Vagina (tissue), 2 donors: ENCODE measurements around the gene KLHL33.

ENCODE experiments used
- POLR2A ChIP-seq, 2 donors: fragments of 450-650 bp; IDR thresholded peaks; one replicate each; pipeline ENCODE4 v1.6.1; 2017; ENCODE audit warnings: antibody characterized with exemption in 2 of 2, mild to moderate bottlenecking in 2 of 2, moderate library complexity in 2 of 2
- TF ChIP-seq, protein P1 (sequence below), 3 experiments: fragments of 450-650 bp in 2 of 3; fragments of 200-600 bp in 1 of 3; sonication (generic) in 1 of 3; IDR thresholded peaks; one replicate each; pipeline ENCODE4 v1.5.1; 2017 to 2019; ENCODE audit warnings: antibody characterized with exemption in 3 of 3, mild to moderate bottlenecking in 2 of 3, moderate library complexity in 2 of 3

DNA sequence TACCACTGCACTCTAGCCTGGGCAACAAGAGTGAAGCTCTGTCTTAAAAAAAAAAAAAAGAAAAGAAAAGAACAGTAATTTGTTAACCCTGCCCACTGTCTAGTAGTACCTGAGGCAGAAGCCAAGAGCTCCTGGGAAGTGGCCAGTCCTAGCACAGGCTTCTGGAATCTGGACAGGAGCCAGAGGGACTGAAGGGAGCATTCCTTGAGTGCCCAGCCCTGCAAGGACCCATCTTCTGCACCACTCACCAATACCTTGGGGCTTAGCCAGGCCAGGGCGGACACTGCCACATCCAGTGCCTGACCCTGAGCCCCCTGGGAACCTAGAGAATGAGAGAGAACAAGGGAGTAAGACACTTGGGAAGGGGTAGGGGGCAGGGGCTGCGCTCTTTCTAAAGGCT lies 58.8 kb downstream of the KLHL33 start:
- TF ChIP-seq, protein P1, sequence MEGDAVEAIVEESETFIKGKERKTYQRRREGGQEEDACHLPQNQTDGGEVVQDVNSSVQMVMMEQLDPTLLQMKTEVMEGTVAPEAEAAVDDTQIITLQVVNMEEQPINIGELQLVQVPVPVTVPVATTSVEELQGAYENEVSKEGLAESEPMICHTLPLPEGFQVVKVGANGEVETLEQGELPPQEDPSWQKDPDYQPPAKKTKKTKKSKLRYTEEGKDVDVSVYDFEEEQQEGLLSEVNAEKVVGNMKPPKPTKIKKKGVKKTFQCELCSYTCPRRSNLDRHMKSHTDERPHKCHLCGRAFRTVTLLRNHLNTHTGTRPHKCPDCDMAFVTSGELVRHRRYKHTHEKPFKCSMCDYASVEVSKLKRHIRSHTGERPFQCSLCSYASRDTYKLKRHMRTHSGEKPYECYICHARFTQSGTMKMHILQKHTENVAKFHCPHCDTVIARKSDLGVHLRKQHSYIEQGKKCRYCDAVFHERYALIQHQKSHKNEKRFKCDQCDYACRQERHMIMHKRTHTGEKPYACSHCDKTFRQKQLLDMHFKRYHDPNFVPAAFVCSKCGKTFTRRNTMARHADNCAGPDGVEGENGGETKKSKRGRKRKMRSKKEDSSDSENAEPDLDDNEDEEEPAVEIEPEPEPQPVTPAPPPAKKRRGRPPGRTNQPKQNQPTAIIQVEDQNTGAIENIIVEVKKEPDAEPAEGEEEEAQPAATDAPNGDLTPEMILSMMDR (IDR thresholded peaks at IDR 0.05) = no peak
- no peak for TF ChIP-seq POLR2A (IDR thresholded peaks at IDR 0.05)
